ENCODE results near the gene PLXNC1.

Gene PLXNC1

DNA sequence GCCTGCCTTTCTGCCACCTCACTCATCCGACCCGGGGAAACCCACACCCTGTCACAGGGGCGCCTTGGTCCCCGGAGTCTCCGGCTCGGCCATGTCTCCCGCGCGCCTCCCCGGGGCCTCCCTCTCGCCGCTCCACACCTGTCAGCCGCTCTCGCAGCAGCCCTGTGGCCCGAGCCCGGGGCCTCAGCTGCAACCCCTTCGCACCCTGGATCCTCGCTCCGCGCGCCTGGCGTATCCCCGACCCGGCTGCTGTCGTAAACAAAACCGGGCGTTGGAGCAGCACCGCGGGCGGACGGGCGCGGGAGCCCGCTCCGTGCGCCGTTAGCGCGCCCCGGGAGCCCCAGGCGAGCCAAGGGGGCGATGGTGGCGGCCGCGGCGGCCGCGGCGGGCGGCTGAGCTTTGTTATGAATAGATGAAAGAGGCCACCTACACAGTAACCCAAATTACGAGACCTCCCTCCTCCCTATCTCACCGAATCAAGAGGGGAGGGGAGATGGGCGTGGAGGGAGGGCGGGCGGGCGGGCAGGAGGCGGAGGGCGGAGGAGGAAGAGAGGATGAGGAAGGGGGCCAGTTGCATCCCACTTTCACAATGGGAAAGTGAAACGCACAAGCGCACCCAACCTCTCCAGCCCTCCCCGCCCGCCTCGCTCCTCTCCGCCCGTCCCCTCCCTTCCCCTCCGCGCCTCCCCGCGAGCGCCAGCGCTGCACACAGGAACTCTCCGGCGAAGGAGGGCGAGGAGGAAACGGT, at the start of gene PLXNC1:
Gene PLXNC1, plus strand, starts transcription at position 587 of the 748 bp plus-strand sequence. CDS start 395 bp downstream, outside the sequence.
- no peaks in the 10 kb centered on the region for H3K9me3 ChIP-seq (ENCODE audit: control insufficient read depth, insufficient read depth, low read length)
- no peaks in the 10 kb centered on the region for H3K36me3 ChIP-seq (ENCODE audit: control insufficient read depth, insufficient read depth, low read length)
- H3K4me3 ChIP-seq (ENCODE audit: low read length), result peak within 1 kb of the TSS; percentile 49; the same call in 1 of the 2 replicates
- peaks cover 48% of the 10 kb centered on the region for H3K27me3 ChIP-seq (ENCODE audit: control insufficient read depth, insufficient read depth, low read length)
- H3K27ac ChIP-seq (ENCODE audit: low read length), result no peak within 1 kb of the TSS
- no CpG with 5 or more reads among the region's 75 CpGs for WGBS (ENCODE audit: insufficient coverage, insufficient read length)
- H3K4me1 ChIP-seq (ENCODE audit: control insufficient read depth, insufficient read depth, low read length), result no peaks in the 10 kb centered on the region; the same call in none of the 2 replicates
- DNase-seq (ENCODE audit: low read depth, low spot score), result no peak

GRCh38 chr12:94099191-94099590, 49.2 kb upstream of the PLXNC1 start:
- DNase-seq (ENCODE audit: low read depth, low spot score), result no peak
- H3K9me3 ChIP-seq (ENCODE audit: control insufficient read depth, insufficient read depth, low read length), result no peaks in the 10 kb centered on the region
- peaks cover 2% of the 10 kb centered on the region; the same call in 1 of the 2 replicates for H3K4me1 ChIP-seq (ENCODE audit: control insufficient read depth, insufficient read depth, low read length)
- H3K4me3 ChIP-seq (ENCODE audit: low read length), result no peak overlapping the region
- H3K27ac ChIP-seq (ENCODE audit: low read length), result no peak overlapping the region
- H3K27me3 ChIP-seq (ENCODE audit: control insufficient read depth, insufficient read depth, low read length), result no peaks in the 10 kb centered on the region
- WGBS (ENCODE audit: insufficient coverage, insufficient read length), result no CpG with 5 or more reads among the region's 3 CpGs
- no peaks in the 10 kb centered on the region for H3K36me3 ChIP-seq (ENCODE audit: control insufficient read depth, insufficient read depth, low read length)

- peaks cover 2% of the 10 kb centered on the region; the same call in 1 of the 2 replicates for H3K4me1 ChIP-seq (ENCODE audit: control insufficient read depth, insufficient read depth, low read length)
- no peak overlapping the region for H3K27ac ChIP-seq (ENCODE audit: low read length)
- WGBS (ENCODE audit: insufficient coverage, insufficient read length), result no CpG with 5 or more reads among the region's 10 CpGs
- DNase-seq (ENCODE audit: low read depth, low spot score), result no peak
- H3K9me3 ChIP-seq (ENCODE audit: control insufficient read depth, insufficient read depth, low read length), result no peaks in the 10 kb centered on the region
- H3K27me3 ChIP-seq (ENCODE audit: control insufficient read depth, insufficient read depth, low read length), result no peaks in the 10 kb centered on the region
- H3K4me3 ChIP-seq (ENCODE audit: low read length), result no peak overlapping the region
- no peaks in the 10 kb centered on the region for H3K36me3 ChIP-seq (ENCODE audit: control insufficient read depth, insufficient read depth, low read length)
These were observed 48.7 kb upstream of the PLXNC1 start for GRCh38 chr12:94099632-94100031.

GRCh38 chr12:94100211-94100627, 48.2 kb upstream of the PLXNC1 start:
- WGBS (ENCODE audit: insufficient coverage, insufficient read length), result no CpG with 5 or more reads among the region's 6 CpGs
- Histone ChIP-seq H3K9me3 (ENCODE audit: control insufficient read depth, insufficient read depth, low read length) (no peaks in the 10 kb centered on the region), H3K4me3 (ENCODE audit: low read length) (no peak overlapping the region), H3K27me3 (ENCODE audit: control insufficient read depth, insufficient read depth, low read length) (no peaks in the 10 kb centered on the region), H3K36me3 (ENCODE audit: control insufficient read depth, insufficient read depth, low read length) (no peaks in the 10 kb centered on the region), H3K4me1 (ENCODE audit: control insufficient read depth, insufficient read depth, low read length) (peaks cover 2% of the 10 kb centered on the region), H3K27ac (ENCODE audit: low read length) (no peak overlapping the region)
- DNase-seq (ENCODE audit: low read depth, low spot score), result no peak

DNA sequence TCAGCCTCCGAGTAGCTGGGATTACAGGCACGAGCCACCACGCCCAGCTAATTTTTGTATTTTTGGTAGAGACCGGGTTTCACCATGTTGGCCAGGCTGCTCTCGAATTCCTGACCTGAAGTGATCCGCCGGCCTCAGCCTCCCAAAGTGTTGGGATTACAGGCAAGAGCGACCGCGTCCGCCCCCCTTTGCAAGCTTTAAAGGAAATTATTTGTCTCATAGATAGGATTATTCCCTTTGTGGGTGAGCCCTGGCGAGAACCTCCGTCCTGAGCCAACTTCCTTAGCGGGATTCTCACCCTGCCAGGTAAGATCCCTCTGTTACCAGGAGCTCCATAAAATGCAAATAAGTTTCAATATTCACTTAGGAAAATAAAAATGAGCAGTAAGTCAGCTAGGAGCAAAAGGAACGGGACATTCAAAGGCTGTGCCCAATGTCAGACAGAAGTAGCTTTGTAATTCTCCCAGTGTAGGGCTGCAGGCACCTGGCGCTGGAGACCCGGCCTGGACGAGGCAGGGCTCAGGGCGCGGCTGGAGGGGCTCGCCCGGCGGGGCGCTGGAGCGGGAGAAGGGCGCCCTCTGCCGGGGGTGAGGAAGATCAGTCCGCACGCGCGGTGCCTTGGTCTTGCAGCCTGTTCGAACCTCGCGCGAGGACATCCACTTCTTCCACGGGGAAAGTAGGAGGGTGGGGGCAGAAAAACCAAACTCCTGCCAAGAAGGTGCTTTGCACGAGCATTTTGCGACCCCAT, 47.2 kb upstream of the PLXNC1 start:
- DNase-seq (ENCODE audit: low read depth, low spot score), result peak; percentile 29
- no peak overlapping the region for H3K27ac ChIP-seq (ENCODE audit: low read length)
- no peaks in the 10 kb centered on the region for H3K36me3 ChIP-seq (ENCODE audit: control insufficient read depth, insufficient read depth, low read length)
- no peaks in the 10 kb centered on the region for H3K9me3 ChIP-seq (ENCODE audit: control insufficient read depth, insufficient read depth, low read length)
- H3K4me3 ChIP-seq (ENCODE audit: low read length), result peak overlapping the region; percentile 42; the same call in 1 of the 2 replicates
- H3K27me3 ChIP-seq (ENCODE audit: control insufficient read depth, insufficient read depth, low read length), result no peaks in the 10 kb centered on the region
- H3K4me1 ChIP-seq (ENCODE audit: control insufficient read depth, insufficient read depth, low read length), result peaks cover 2% of the 10 kb centered on the region
- no CpG with 5 or more reads among the region's 38 CpGs for WGBS (ENCODE audit: insufficient coverage, insufficient read length)

- H3K27me3 ChIP-seq (ENCODE audit: control insufficient read depth, insufficient read depth, low read length), result no peaks in the 10 kb centered on the region
- no peak overlapping the region for H3K27ac ChIP-seq (ENCODE audit: low read length)
- H3K9me3 ChIP-seq (ENCODE audit: control insufficient read depth, insufficient read depth, low read length), result no peaks in the 10 kb centered on the region
- no CpG with 5 or more reads among the region's 50 CpGs for WGBS (ENCODE audit: insufficient coverage, insufficient read length)
- H3K36me3 ChIP-seq (ENCODE audit: control insufficient read depth, insufficient read depth, low read length), result no peaks in the 10 kb centered on the region
- peaks cover 2% of the 10 kb centered on the region for H3K4me1 ChIP-seq (ENCODE audit: control insufficient read depth, insufficient read depth, low read length)
- H3K4me3 ChIP-seq (ENCODE audit: low read length), result peak overlapping the region; percentile 42; the same call in 1 of the 2 replicates
- peak; percentile 78 for DNase-seq (ENCODE audit: low read depth, low spot score)
These were observed 46.4 kb upstream of the PLXNC1 start for GRCh38 chr12:94101738-94102660.

DNA sequence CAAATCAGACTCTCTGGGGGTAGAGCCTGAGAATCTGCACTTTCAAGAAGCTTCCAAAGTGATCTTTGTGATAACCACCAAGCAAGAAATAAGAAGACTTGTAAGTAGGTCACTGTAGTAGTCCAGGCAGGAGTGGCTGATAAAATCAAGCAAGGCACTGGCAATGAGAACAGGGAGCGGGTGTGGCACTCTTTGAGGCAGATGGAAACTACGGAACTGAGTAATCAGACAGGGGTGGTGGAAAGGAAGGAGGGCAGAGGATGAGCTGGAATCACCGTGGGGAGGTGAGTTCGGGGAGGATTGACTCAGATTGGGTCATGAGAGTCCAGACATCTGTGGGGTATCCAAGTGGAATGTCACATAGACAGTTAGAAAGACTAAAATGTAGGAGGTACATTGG, 44.4 kb upstream of the PLXNC1 start:
- Histone ChIP-seq H3K9me3 (ENCODE audit: control insufficient read depth, insufficient read depth, low read length) (no peaks in the 10 kb centered on the region), H3K4me3 (ENCODE audit: low read length) (no peak overlapping the region), H3K27me3 (ENCODE audit: control insufficient read depth, insufficient read depth, low read length) (no peaks in the 10 kb centered on the region), H3K36me3 (ENCODE audit: control insufficient read depth, insufficient read depth, low read length) (no peaks in the 10 kb centered on the region), H3K4me1 (ENCODE audit: control insufficient read depth, insufficient read depth, low read length) (peaks cover 2% of the 10 kb centered on the region), H3K27ac (ENCODE audit: low read length) (no peak overlapping the region)
- WGBS (ENCODE audit: insufficient coverage, insufficient read length), result no CpG with 5 or more reads among the region's 4 CpGs
- no peak for DNase-seq (ENCODE audit: low read depth, low spot score)

DNA sequence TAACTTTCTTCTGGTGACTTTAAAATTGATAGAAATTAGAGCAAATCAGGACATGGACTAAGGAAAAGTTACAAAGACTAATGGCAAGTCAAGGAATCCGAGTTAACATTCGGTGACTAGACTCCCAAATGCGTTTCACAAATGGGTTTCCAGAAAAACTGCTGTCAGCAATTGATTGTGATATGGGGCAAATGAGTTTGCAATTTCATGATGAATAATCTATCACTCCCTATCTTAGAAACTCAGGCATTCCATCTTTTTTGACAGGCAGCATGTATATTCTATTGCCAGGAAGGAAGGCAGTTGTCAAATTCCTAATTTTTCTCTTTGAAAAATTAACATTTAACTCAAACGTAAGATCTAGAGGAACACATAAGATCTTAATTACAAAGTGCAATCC, 40.5 kb upstream of the PLXNC1 start:
- no peak for DNase-seq (ENCODE audit: low read depth, low spot score)
- Histone ChIP-seq H3K36me3 (ENCODE audit: control insufficient read depth, insufficient read depth, low read length) (no peaks in the 10 kb centered on the region), H3K4me3 (ENCODE audit: low read length) (no peak overlapping the region), H3K4me1 (ENCODE audit: control insufficient read depth, insufficient read depth, low read length) (peaks cover 1% of the 10 kb centered on the region; the same call in 1 of the 2 replicates), H3K9me3 (ENCODE audit: control insufficient read depth, insufficient read depth, low read length) (no peaks in the 10 kb centered on the region), H3K27me3 (ENCODE audit: control insufficient read depth, insufficient read depth, low read length) (no peaks in the 10 kb centered on the region; the same call in 1 of the 2 replicates), H3K27ac (ENCODE audit: low read length) (no peak overlapping the region)
- WGBS (ENCODE audit: insufficient coverage, insufficient read length), result no CpG with 5 or more reads among the region's 4 CpGs

GRCh38 chr12:94109160-94109559, 39.2 kb upstream of the PLXNC1 start:
- Histone ChIP-seq H3K4me1 (ENCODE audit: control insufficient read depth, insufficient read depth, low read length) (peaks cover 1% of the 10 kb centered on the region; the same call in 1 of the 2 replicates), H3K9me3 (ENCODE audit: control insufficient read depth, insufficient read depth, low read length) (no peaks in the 10 kb centered on the region), H3K27ac (ENCODE audit: low read length) (no peak overlapping the region), H3K4me3 (ENCODE audit: low read length) (no peak overlapping the region), H3K36me3 (ENCODE audit: control insufficient read depth, insufficient read depth, low read length) (no peaks in the 10 kb centered on the region), H3K27me3 (ENCODE audit: control insufficient read depth, insufficient read depth, low read length) (no peaks in the 10 kb centered on the region; the same call in 1 of the 2 replicates)
- no CpG with 5 or more reads among the region's 5 CpGs for WGBS (ENCODE audit: insufficient coverage, insufficient read length)
- DNase-seq (ENCODE audit: low read depth, low spot score), result no peak

- Histone ChIP-seq H3K4me3 (ENCODE audit: low read length) (no peak overlapping the region), H3K36me3 (ENCODE audit: control insufficient read depth, insufficient read depth, low read length) (no peaks in the 10 kb centered on the region), H3K9me3 (ENCODE audit: control insufficient read depth, insufficient read depth, low read length) (no peaks in the 10 kb centered on the region), H3K27ac (ENCODE audit: low read length) (no peak overlapping the region), H3K4me1 (ENCODE audit: control insufficient read depth, insufficient read depth, low read length) (0 out of 2 replicates have a peak, but pooled peaks cover 1% of the 10 kb centered on the region), H3K27me3 (ENCODE audit: control insufficient read depth, insufficient read depth, low read length) (no peaks in the 10 kb centered on the region; the same call in 1 of the 2 replicates)
- DNase-seq (ENCODE audit: low read depth, low spot score), result no peak
- no CpG with 5 or more reads among the region's 9 CpGs for WGBS (ENCODE audit: insufficient coverage, insufficient read length)
These were observed 38.1 kb upstream of the PLXNC1 start for GRCh38 chr12:94110258-94110657.
